ENCODE results near the gene TNF. TPM values are rescaled to one million over a fixed set of nuclear protein-coding genes. Genes with fewer than 3 reads are reported as not detected.
"Not testable (repeated sequence)": the region's sequence is repeated elsewhere in the genome, so short reads cannot be mapped to it uniquely, and the experiment has no call there.

The TNF gene
- total RNA-seq, 1 donor from 2014 or later = not detected

DNA sequence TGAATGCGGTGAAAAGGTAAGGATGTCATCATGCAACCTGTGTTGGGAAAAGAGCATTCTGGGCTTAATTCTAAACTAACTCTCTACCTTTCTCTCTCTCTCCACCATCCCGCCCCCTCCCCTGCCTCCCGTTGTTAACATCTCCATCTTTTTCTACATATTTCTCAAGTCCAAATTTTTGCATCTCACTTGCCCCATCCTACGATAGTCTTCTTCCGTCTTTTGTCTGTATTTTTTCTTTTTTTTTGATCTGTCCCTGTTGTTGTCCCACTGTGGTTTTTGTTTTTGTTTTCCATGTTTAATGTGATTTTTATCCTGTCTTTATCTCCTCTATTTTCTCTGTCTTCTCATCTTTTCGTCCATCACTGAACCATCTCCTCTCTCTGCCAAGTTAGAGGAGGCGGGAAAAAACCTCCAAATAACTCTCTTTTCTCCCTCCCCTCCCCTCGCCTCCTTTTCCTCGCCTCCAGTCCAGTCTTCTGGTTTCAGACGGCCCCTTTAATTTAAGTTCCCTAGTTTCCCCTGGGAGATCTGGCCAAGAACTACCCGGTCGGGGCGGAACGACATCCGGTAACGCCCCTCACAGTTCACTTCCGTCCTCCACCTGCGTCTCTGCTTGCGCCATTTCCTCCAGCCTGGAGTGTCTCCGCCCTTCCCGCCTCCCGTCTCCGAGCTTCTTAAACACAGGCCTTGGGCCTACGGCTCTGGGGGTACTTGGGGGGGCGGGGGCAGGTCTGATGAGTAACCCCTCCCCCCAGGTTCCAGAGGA lies 28.2 kb upstream of the TNF start, which contains the start of gene NFKBIL1:
Gene NFKBIL1, plus strand, starts transcription at position 651 of the 769 bp plus-strand sequence. Its CDS starts 87 bp downstream, at position 738.
- Histone ChIP-seq H3K27ac (peak within 1 kb of the TSS; percentile 83), H3K27me3 (no peaks in the 10 kb centered on the region), H3K4me1 (peaks cover 40% of the 10 kb centered on the region), H3K9me3 (no peaks in the 10 kb centered on the region), H3K36me3 (peaks cover 0 to 6% of the 10 kb centered on the region in 2 donors), H3K4me3 (peak within 1 kb of the TSS; percentile 36 to 46)
- DNase-seq (ENCODE audit: extremely low spot score in 2 of 2) = peak in 1 of 2 donors; percentile 97
- intact Hi-C loops (cut with DNase I) = loop anchor here (2.0 kb wide), 1 partner anchor 52 kb away; no protein-coding TSS in a partner anchor
- TF ChIP-seq POLR2AphosphoS5 (IDR thresholded peaks at IDR 0.05; ENCODE audit: insufficient read depth in 1 of 2, low read depth in 1 of 2) (peak; percentile 85 to 98), POLR2A (IDR thresholded peaks at IDR 0.05) (no peak)
- TF ChIP-seq, protein P1, sequence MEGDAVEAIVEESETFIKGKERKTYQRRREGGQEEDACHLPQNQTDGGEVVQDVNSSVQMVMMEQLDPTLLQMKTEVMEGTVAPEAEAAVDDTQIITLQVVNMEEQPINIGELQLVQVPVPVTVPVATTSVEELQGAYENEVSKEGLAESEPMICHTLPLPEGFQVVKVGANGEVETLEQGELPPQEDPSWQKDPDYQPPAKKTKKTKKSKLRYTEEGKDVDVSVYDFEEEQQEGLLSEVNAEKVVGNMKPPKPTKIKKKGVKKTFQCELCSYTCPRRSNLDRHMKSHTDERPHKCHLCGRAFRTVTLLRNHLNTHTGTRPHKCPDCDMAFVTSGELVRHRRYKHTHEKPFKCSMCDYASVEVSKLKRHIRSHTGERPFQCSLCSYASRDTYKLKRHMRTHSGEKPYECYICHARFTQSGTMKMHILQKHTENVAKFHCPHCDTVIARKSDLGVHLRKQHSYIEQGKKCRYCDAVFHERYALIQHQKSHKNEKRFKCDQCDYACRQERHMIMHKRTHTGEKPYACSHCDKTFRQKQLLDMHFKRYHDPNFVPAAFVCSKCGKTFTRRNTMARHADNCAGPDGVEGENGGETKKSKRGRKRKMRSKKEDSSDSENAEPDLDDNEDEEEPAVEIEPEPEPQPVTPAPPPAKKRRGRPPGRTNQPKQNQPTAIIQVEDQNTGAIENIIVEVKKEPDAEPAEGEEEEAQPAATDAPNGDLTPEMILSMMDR (IDR thresholded peaks at IDR 0.05) = peak in 1 of 3 experiments; percentile 19

DNA sequence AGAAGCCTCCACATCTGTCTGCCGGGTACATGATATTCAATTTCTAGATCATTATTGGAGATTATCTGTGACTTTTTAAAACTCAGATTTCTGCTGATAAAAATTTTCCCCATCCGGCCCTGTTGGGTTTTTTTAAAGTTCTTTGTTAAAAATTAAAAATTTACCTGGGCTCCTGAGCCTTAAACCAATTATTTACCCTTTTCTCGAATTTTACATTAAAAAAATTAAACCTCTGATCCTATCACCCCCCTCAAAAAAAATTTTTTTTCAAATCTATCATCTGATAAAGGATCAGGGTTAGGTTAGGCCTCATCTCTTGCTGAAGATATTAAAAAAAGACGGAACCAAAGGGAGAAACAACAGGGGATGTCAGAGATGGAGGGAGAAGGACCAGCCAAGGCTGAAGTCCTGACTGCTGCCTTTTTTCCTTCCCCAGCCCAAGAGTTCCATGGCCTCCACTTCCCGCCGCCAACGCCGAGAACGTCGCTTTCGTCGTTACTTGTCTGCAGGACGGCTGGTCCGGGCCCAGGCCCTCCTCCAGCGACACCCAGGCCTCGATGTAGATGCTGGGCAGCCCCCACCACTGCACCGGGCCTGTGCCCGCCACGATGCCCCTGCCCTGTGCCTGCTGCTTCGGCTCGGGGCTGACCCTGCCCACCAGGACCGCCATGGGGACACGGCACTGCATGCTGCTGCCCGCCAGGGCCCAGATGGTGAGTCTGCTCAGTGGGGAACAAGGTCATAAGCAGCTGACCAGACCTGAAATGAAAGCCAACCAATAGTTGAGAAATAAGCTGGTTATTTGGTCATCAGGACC lies 27.4 kb upstream of the TNF start:
- DNase-seq (ENCODE audit: extremely low spot score in 2 of 2) = no peak
- peak overlapping the region; percentile 36 to 46 for H3K4me3 ChIP-seq
- H3K4me1 ChIP-seq = peaks cover 33% of the 10 kb centered on the region
- TF ChIP-seq, protein P1 (IDR thresholded peaks at IDR 0.05) = no peak
- TF ChIP-seq POLR2AphosphoS5 (IDR thresholded peaks at IDR 0.05; ENCODE audit: insufficient read depth in 1 of 2, low read depth in 1 of 2) = no peak
- no peak for TF ChIP-seq POLR2A (IDR thresholded peaks at IDR 0.05)
- intact Hi-C loops (cut with DNase I) = loop anchor here (2.0 kb wide), 1 partner anchor 51 kb away; no protein-coding TSS in a partner anchor
- no peaks in the 10 kb centered on the region for H3K9me3 ChIP-seq
- H3K36me3 ChIP-seq = peaks cover 0 to 6% of the 10 kb centered on the region in 2 donors
- peak overlapping the region; percentile 83 for H3K27ac ChIP-seq
- H3K27me3 ChIP-seq = no peaks in the 10 kb centered on the region

DNA sequence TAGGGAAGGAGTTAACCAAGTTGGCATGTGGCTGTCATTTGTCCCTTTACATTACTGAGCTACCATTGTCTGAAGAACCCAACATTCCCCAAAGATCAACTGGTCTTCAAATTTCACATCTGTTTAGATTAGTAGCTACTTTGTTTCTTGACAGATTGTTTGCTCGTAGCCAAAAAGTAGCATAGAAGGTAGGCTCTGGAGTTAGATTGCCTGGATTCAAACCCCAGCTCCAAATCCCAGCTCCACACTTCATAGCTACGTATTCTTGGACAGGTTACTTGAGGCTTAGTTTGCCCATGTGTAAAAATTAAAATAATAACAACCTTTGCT lies 26.9 kb upstream of the TNF start:
- Histone ChIP-seq H3K36me3 (peaks cover 0 to 6% of the 10 kb centered on the region in 2 donors), H3K9me3 (no peaks in the 10 kb centered on the region), H3K27me3 (no peaks in the 10 kb centered on the region), H3K27ac (peak overlapping the region; percentile 83), H3K4me3 (peak overlapping the region in 1 of 2 donors; percentile 36), H3K4me1 (peaks cover 29% of the 10 kb centered on the region)
- intact Hi-C loops (cut with DNase I) = no loop called here
- TF ChIP-seq POLR2A (IDR thresholded peaks at IDR 0.05) = no peak
- TF ChIP-seq POLR2AphosphoS5 (IDR thresholded peaks at IDR 0.05; ENCODE audit: insufficient read depth in 1 of 2, low read depth in 1 of 2) = no peak
- TF ChIP-seq, protein P1 (IDR thresholded peaks at IDR 0.05) = no peak
- no peak for DNase-seq (ENCODE audit: extremely low spot score in 2 of 2)

DNA sequence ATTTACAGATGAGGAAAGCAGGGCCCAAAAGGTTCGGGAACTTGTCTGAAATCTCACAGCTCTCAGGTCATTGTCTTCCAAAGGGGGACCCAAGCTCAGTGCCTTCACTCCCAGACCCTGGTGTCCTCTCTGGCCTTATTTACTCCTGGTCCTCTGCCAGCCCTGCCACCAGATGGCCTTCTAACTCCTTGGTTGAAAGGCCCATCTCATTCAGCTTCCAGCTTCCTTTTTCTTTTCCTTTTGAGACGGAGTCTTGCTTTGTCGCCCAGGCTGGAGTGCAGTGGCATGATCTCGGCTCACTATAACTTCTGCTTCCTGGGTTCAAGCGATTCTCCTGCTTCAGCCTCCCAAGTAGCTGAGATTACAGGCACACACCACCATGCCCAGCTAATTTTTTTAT lies 24.0 kb upstream of the TNF start:
- peaks cover 21% of the 10 kb centered on the region for H3K4me1 ChIP-seq
- peaks cover 0 to 12% of the 10 kb centered on the region in 2 donors for H3K36me3 ChIP-seq
- DNase-seq (ENCODE audit: extremely low spot score in 2 of 2); H3K27ac ChIP-seq; H3K4me3 ChIP-seq; H3K27me3 ChIP-seq; intact Hi-C loops (cut with DNase I); H3K9me3 ChIP-seq: not testable (repeated sequence)

DNA sequence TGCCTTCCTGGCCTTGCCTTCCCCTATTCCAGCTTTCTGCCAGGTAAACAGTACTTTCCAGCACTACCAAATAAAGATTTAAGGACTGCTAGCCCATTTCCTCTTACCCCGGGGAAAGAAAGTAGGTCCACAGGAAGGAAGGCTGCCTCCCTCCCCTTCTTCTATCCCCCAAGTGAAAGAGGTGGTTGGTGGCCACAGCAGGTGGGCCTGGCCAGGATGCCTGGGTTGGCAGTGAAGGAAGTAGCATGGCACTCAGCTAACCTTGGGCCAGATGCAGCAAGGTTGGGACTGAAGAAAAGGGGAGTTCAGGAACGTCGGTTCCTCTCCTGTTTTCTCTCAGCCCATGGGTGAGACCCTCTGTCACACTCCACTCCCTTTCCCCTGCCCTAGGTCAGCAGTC lies 19.1 kb upstream of the TNF start:
- Histone ChIP-seq H3K9me3 (no peaks in the 10 kb centered on the region), H3K27me3 (no peaks in the 10 kb centered on the region), H3K27ac (no peak overlapping the region), H3K36me3 (peaks cover 0 to 31% of the 10 kb centered on the region in 2 donors), H3K4me3 (no peak overlapping the region), H3K4me1 (peaks cover 23% of the 10 kb centered on the region)
- no peak for TF ChIP-seq POLR2A (IDR thresholded peaks at IDR 0.05)
- TF ChIP-seq, protein P1 (IDR thresholded peaks at IDR 0.05) = no peak
- intact Hi-C loops (cut with DNase I) = no loop called here
- DNase-seq (ENCODE audit: extremely low spot score in 2 of 2) = no peak
